ENCODE data around the gene DNAJC28. TPM values are rescaled to one million over a fixed set of nuclear protein-coding genes. Genes with fewer than 3 reads are reported as not detected.
"Not testable (repeated sequence)": the region's sequence is repeated elsewhere in the genome, so short reads cannot be mapped to it uniquely, and the experiment has no call there.

DNAJC28 gene
- total and polyA plus RNA-seq, 5 experiments from 2014 or later = 0.89 to 2.1 (median 1.6) TPM

- H3K27ac Mint-ChIP-seq = peak overlapping the region in 1 of 10 donors; percentile 29
- no peaks in the 10 kb centered on the region for H3K27me3 Mint-ChIP-seq
- no peak for DNase-seq
- no peak overlapping the region for H3K4me3 Mint-ChIP-seq
- H3K36me3 Mint-ChIP-seq = peaks cover 0 to 78% (median 17%) of the 10 kb centered on the region in 3 donors
- peaks cover 0 to 2% (median 0%) of the 10 kb centered on the region in 4 donors for H3K4me1 Mint-ChIP-seq
- POLR2A ChIA-PET = no interaction called here
- ATAC-seq = no peak
- no peaks in the 10 kb centered on the region for H3K9me3 Mint-ChIP-seq
Observed at GRCh38 chr21:33455686-33456446, 35.6 kb downstream of the DNAJC28 start.

GRCh38 chr21:33452362-33452761 is 39.2 kb downstream of the DNAJC28 start:
- no peak overlapping the region for H3K4me3 Mint-ChIP-seq
- peaks cover 0 to 69% (median 14%) of the 10 kb centered on the region in 3 donors for H3K36me3 Mint-ChIP-seq
- POLR2A ChIA-PET = interaction anchor here (0.6 kb wide), 2 partner anchors 91 to 247 kb away, joined by 4 to 5 read pairs; no protein-coding TSS in a partner anchor
- H3K27me3 Mint-ChIP-seq = no peaks in the 10 kb centered on the region
- H3K4me1 Mint-ChIP-seq = peaks cover 0 to 5% (median 0%) of the 10 kb centered on the region in 4 donors
- H3K9me3 Mint-ChIP-seq = no peaks in the 10 kb centered on the region
- ATAC-seq (no peak), DNase-seq (no peak)
- peak overlapping the region in 3 of 10 donors; percentile 1 to 33 (median 32) for H3K27ac Mint-ChIP-seq

- Mint-ChIP-seq H3K4me1 (peaks cover 0 to 5% (median 0%) of the 10 kb centered on the region in 4 donors), H3K27me3 (no peaks in the 10 kb centered on the region), H3K4me3 (no peak overlapping the region), H3K27ac (peak overlapping the region in 2 of 10 donors; percentile 7 to 32), H3K9me3 (no peaks in the 10 kb centered on the region), H3K36me3 (peaks cover 0 to 70% (median 14%) of the 10 kb centered on the region in 3 donors)
- ATAC-seq (no peak), DNase-seq (no peak)
- POLR2A ChIA-PET = interaction anchor here (0.6 kb wide), 1 partner anchor 246 kb away, joined by 4 read pairs; no protein-coding TSS in a partner anchor
Observed at GRCh38 chr21:33451634-33452071, 39.9 kb downstream of the DNAJC28 start.

- DNase-seq (no peak), ATAC-seq (no peak)
- Mint-ChIP-seq H3K27ac (peak overlapping the region in 1 of 10 donors; percentile 18), H3K27me3 (no peaks in the 10 kb centered on the region), H3K4me3 (no peak overlapping the region), H3K4me1 (peaks cover 5% of the 10 kb centered on the region in 4 donors), H3K36me3 (peaks cover 0 to 66% (median 12%) of the 10 kb centered on the region in 3 donors), H3K9me3 (no peaks in the 10 kb centered on the region)
- POLR2A ChIA-PET = no interaction called here
Observed at GRCh38 chr21:33449616-33450015, 41.9 kb downstream of the DNAJC28 start.

GRCh38 chr21:33446620-33447019 is 44.9 kb downstream of the DNAJC28 start:
- POLR2A ChIA-PET = interaction anchor here (0.6 to 0.9 kb wide), 2 partner anchors 33 to 101 kb away, joined by 3 to 6 read pairs; partner anchors contain the start of gene TMEM50B
- Mint-ChIP-seq H3K4me1 (peaks cover 2 to 30% (median 5%) of the 10 kb centered on the region in 4 donors), H3K36me3 (peaks cover 0 to 52% (median 5%) of the 10 kb centered on the region in 3 donors)
- H3K9me3 Mint-ChIP-seq, H3K4me3 Mint-ChIP-seq, H3K27me3 Mint-ChIP-seq, ATAC-seq, H3K27ac Mint-ChIP-seq, DNase-seq: not testable (repeated sequence)

- Mint-ChIP-seq H3K36me3 (peaks cover 0 to 42% (median 5%) of the 10 kb centered on the region in 3 donors), H3K27ac (peak overlapping the region in 1 of 10 donors; percentile 5), H3K27me3 (no peaks in the 10 kb centered on the region), H3K4me3 (no peak overlapping the region), H3K4me1 (peaks cover 4 to 38% (median 11%) of the 10 kb centered on the region in 4 donors), H3K9me3 (no peaks in the 10 kb centered on the region)
- ATAC-seq (no peak), DNase-seq (no peak)
- POLR2A ChIA-PET = interaction anchor here (0.5 to 1.8 kb wide), 8 partner anchors 13 to 259 kb away, joined by 3 to 20 read pairs (median 4); partner anchors contain the start of gene TMEM50B
Observed at GRCh38 chr21:33444499-33444898, 47.0 kb downstream of the DNAJC28 start.

- H3K36me3 Mint-ChIP-seq = peaks cover 0 to 34% (median 5%) of the 10 kb centered on the region in 3 donors
- peak overlapping the region in 4 of 10 donors; percentile 11 to 69 (median 45) for H3K27ac Mint-ChIP-seq
- POLR2A ChIA-PET = interaction anchor here (1.1 kb wide), 1 partner anchor 81 kb away, joined by 4 read pairs; no protein-coding TSS in a partner anchor
- H3K27me3 Mint-ChIP-seq = no peaks in the 10 kb centered on the region
- H3K4me1 Mint-ChIP-seq = peaks cover 4 to 38% (median 11%) of the 10 kb centered on the region in 4 donors
- DNase-seq = no peak
- H3K4me3 Mint-ChIP-seq = no peak overlapping the region
- no peak for ATAC-seq
- no peaks in the 10 kb centered on the region for H3K9me3 Mint-ChIP-seq
Observed at GRCh38 chr21:33443194-33443593, 48.3 kb downstream of the DNAJC28 start.

GRCh38 chr21:33441489-33442477 is 49.7 kb downstream of the DNAJC28 start:
- Mint-ChIP-seq H3K9me3 (no peaks in the 10 kb centered on the region), H3K4me3 (peak overlapping the region in 1 of 10 donors; percentile 32), H3K27me3 (no peaks in the 10 kb centered on the region), H3K4me1 (peaks cover 4 to 43% (median 11%) of the 10 kb centered on the region in 4 donors), H3K36me3 (peaks cover 0 to 36% (median 7%) of the 10 kb centered on the region in 3 donors), H3K27ac (peak overlapping the region in 4 of 10 donors; percentile 22 to 75 (median 36))
- no peak for ATAC-seq
- POLR2A ChIA-PET = interaction anchor here (0.6 to 1.1 kb wide), 4 partner anchors 32 to 209 kb away, joined by 3 to 4 read pairs (median 4); no protein-coding TSS in a partner anchor
- peak in 1 of 10 donors; percentile 28 for DNase-seq

Other genes with a start within 250 kb of the DNAJC28 start
- 10 to 100 TPM; 29.4 to 33.2 TPM for gene IL10RB, start 225.3 kb downstream of the DNAJC28 start, total RNA-seq
- gene IL10RB, start 225.3 kb downstream of the DNAJC28 start, polyA plus RNA-seq = 10 to 100 TPM; 44.6 to 50.6 (median 50.5) TPM
- gene IFNAR1, start 166.7 kb downstream of the DNAJC28 start, total RNA-seq = 10 to 100 TPM; 50.1 to 53.7 TPM
- gene IFNAR1, start 166.7 kb downstream of the DNAJC28 start, polyA plus RNA-seq = 10 to 100 TPM; 48.7 to 69.0 (median 51.8) TPM
- 10 to 100 TPM; 24.4 to 27.8 TPM for gene IFNGR2, start 88.3 kb downstream of the DNAJC28 start, total RNA-seq
- 10 to 100 TPM; 11.3 to 30.9 (median 23.0) TPM for gene IFNGR2, start 88.3 kb downstream of the DNAJC28 start, polyA plus RNA-seq
- gene TMEM50B, start 11.7 kb downstream of the DNAJC28 start, total RNA-seq = 100 to 1,000 TPM; 149 to 160 TPM
- gene TMEM50B, start 11.7 kb downstream of the DNAJC28 start, polyA plus RNA-seq = 10 to 100 TPM; 42.3 to 47.9 (median 45.4) TPM
- 10 to 100 TPM; 91.6 to 91.8 TPM for gene GART, start 50.4 kb upstream of the DNAJC28 start, total RNA-seq
- 10 to 100 TPM; 40.2 to 54.4 (median 43.8) TPM for gene GART, start 50.4 kb upstream of the DNAJC28 start, polyA plus RNA-seq
- 100 to 1,000 TPM; 493 to 510 TPM for gene SON, start 51.3 kb upstream of the DNAJC28 start, total RNA-seq
- gene SON, start 51.3 kb upstream of the DNAJC28 start, polyA plus RNA-seq = 100 to 1,000 TPM; 412 to 602 (median 573) TPM
- 10 to 100 TPM; 10.0 to 10.3 TPM for gene DONSON, start 97.0 kb upstream of the DNAJC28 start, total RNA-seq
- 1 to 10 TPM; 1.9 to 4.7 (median 2.2) TPM for gene DONSON, start 97.0 kb upstream of the DNAJC28 start, polyA plus RNA-seq
- gene CRYZL1, start 150.0 kb upstream of the DNAJC28 start, total RNA-seq = 10 to 100 TPM; 64.4 to 71.4 TPM
- 10 to 100 TPM; 26.3 to 29.2 (median 27.4) TPM for gene CRYZL1, start 150.0 kb upstream of the DNAJC28 start, polyA plus RNA-seq
- 1 to 10 TPM; 3.1 to 4.3 TPM for gene ITSN1, start 150.8 kb upstream of the DNAJC28 start, total RNA-seq
- under 1 TPM; 0.15 to 0.88 (median 0.40) TPM for gene ITSN1, start 150.8 kb upstream of the DNAJC28 start, polyA plus RNA-seq